Calu3 (cell line): ENCODE measurements around the gene FAM120B. TPM values are rescaled to one million over a fixed set of nuclear protein-coding genes. Genes with fewer than 3 reads are reported as not detected.

Experiments used
- BruUV-seq: library from RNA; stranded (reverse); fragments of 400-500 nt; replicated peaks from 2 replicates; lab custom pipeline; 2021; lab: Mats Ljungman, UMichigan
- CTCF ChIA-PET: fragments of 300-600 bp; sonication (Branson Sonifier 250); formaldehyde crosslinking; loops from one replicate; lab custom pipeline; 2022; ENCODE audit warnings: antibody characterized with exemption; lab: Charles Lee
- DNase-seq: peaks from one replicate; pipeline ENCODE4 v3.0.0; 2022
- H3K27ac Mint-ChIP-seq: one replicate; pipeline ENCODE4 v1.8.0; 2022; ENCODE audit warnings: mixed read lengths; ENCODE audit not compliant: unreplicated experiment
- H3K27me3 Mint-ChIP-seq: one replicate; pipeline ENCODE4 v1.8.0; 2022; ENCODE audit warnings: mixed read lengths; ENCODE audit not compliant: unreplicated experiment
- H3K36me3 Mint-ChIP-seq: one replicate; pipeline ENCODE4 v1.8.0; 2022; ENCODE audit warnings: mild to moderate bottlenecking, moderate library complexity, mixed read lengths; ENCODE audit not compliant: insufficient read depth, unreplicated experiment
- H3K4me1 Mint-ChIP-seq: one replicate; pipeline ENCODE4 v1.8.0; 2022; ENCODE audit warnings: mild to moderate bottlenecking, low read depth, mixed read lengths; ENCODE audit not compliant: unreplicated experiment
- H3K4me3 Mint-ChIP-seq: one replicate; pipeline ENCODE4 v1.8.0; 2022; ENCODE audit warnings: mild to moderate bottlenecking, low read depth, moderate library complexity, mixed read lengths; ENCODE audit not compliant: unreplicated experiment
- H3K9me3 Mint-ChIP-seq: one replicate; pipeline ENCODE4 v1.8.0; 2022; ENCODE audit warnings: low read depth, mixed read lengths; ENCODE audit not compliant: unreplicated experiment
- CTCF ChIP-seq: fragments of 200-600 bp; IDR thresholded peaks from one replicate; pipeline ENCODE4 v1.8.0; 2022; ENCODE audit warnings: antibody characterized with exemption; ENCODE audit not compliant: unreplicated experiment
- intact Hi-C: fragments of 100-400 bp; cut with micrococcal nuclease; formaldehyde crosslinking; loops from one replicate; pipeline ENCODE4 v1.10.0; 2022; ENCODE audit not compliant: unreplicated experiment
- total RNA-seq: library from RNA; stranded (reverse); gene quantifications from 2 replicates; pipeline ENCODE4 v1.2.3, GENCODE V29; 2022

The FAM120B gene
- total RNA-seq, 1 experiment from 2014 or later = 13.2 TPM

GRCh38 chr6:170297576-170298330, 8.8 kb upstream of the FAM120B start:
- intact Hi-C loops = loop anchor here (10.0 kb wide), 1 partner anchor 227 kb away; no protein-coding TSS in a partner anchor
- TF ChIP-seq CTCF = no peak

GRCh38 chr6:170298688-170299087, 7.9 kb upstream of the FAM120B start:
- CTCF ChIA-PET = no interaction called here
- BruUV-seq = no TSS peak
- Mint-ChIP-seq H3K9me3 (peaks cover 9% of the 10 kb centered on the region), H3K27me3 (peaks cover 79% of the 10 kb centered on the region), H3K4me1 (no peaks in the 10 kb centered on the region), H3K4me3 (no peak overlapping the region), H3K27ac (no peak overlapping the region), H3K36me3 (peaks cover 7% of the 10 kb centered on the region)
- no peak for DNase-seq
- TF ChIP-seq CTCF = no peak
- intact Hi-C loops = loop anchor here (10.0 kb wide), 1 partner anchor 226 kb away; no protein-coding TSS in a partner anchor

More at GRCh38 chr6:170297576-170298330, 8.8 kb upstream of the FAM120B start:
- H3K4me3 Mint-ChIP-seq = no peak overlapping the region
- DNase-seq = no peak
- peaks cover 9% of the 10 kb centered on the region for H3K9me3 Mint-ChIP-seq
- H3K4me1 Mint-ChIP-seq = no peaks in the 10 kb centered on the region
- H3K27me3 Mint-ChIP-seq = peaks cover 84% of the 10 kb centered on the region
- peaks cover 7% of the 10 kb centered on the region for H3K36me3 Mint-ChIP-seq
- H3K27ac Mint-ChIP-seq = no peak overlapping the region
- no TSS peak for BruUV-seq
- CTCF ChIA-PET = no interaction called here

- H3K9me3 Mint-ChIP-seq = peaks cover 14% of the 10 kb centered on the region
- no peak overlapping the region for H3K27ac Mint-ChIP-seq
- intact Hi-C loops = no loop called here
- no peak for TF ChIP-seq CTCF
- H3K4me3 Mint-ChIP-seq = no peak overlapping the region
- no peak for DNase-seq
- no peaks in the 10 kb centered on the region for H3K4me1 Mint-ChIP-seq
- no TSS peak for BruUV-seq
- H3K27me3 Mint-ChIP-seq = peaks cover 59% of the 10 kb centered on the region
- peaks cover 14% of the 10 kb centered on the region for H3K36me3 Mint-ChIP-seq
- CTCF ChIA-PET = no interaction called here
Observed at GRCh38 chr6:170301184-170301583, 5.4 kb upstream of the FAM120B start.

GRCh38 chr6:170305805-170306323, 694 bp upstream of the FAM120B start:
- Mint-ChIP-seq H3K9me3 (peaks cover 14% of the 10 kb centered on the region), H3K4me1 (peaks cover 22% of the 10 kb centered on the region), H3K27me3 (peaks cover 22% of the 10 kb centered on the region), H3K36me3 (peaks cover 37% of the 10 kb centered on the region), H3K4me3 (peak overlapping the region; percentile 95), H3K27ac (no peak overlapping the region)
- CTCF ChIA-PET = no interaction called here
- no peak for DNase-seq
- no TSS peak for BruUV-seq
- intact Hi-C loops = no loop called here
- TF ChIP-seq CTCF = no peak
